ENCODE data around the gene IFI27.
A peak's percentile ranks its signal among the peaks of the same experiment; 100 is the strongest.
"Not testable (repeated sequence)": the region's sequence is repeated elsewhere in the genome, so short reads cannot be mapped to it uniquely, and the experiment has no call there.

IFI27 gene

GRCh38 chr14:94110552-94111181 is at the start of gene IFI27:
IFI27 (plus strand) TSS chr14:94110736.
- peak; percentile 87 for DNase-seq

GRCh38 chr14:94062344-94062940 is 48.1 kb upstream of the IFI27 start:
- DNase-seq, result no peak

GRCh38 chr14:94066089-94066676 is 44.4 kb upstream of the IFI27 start:
- no peak for DNase-seq

GRCh38 chr14:94072076-94072475 is 38.5 kb upstream of the IFI27 start:
- DNase-seq, result not testable (repeated sequence)

- DNase-seq, result no peak
These were observed 36.0 kb upstream of the IFI27 start for GRCh38 chr14:94074534-94074933.

GRCh38 chr14:94075008-94075407 is 35.5 kb upstream of the IFI27 start:
- DNase-seq, result no peak

- no peak for DNase-seq
These were observed 33.3 kb upstream of the IFI27 start for GRCh38 chr14:94077111-94077821.

- DNase-seq, result no peak
These were observed 32.7 kb upstream of the IFI27 start for GRCh38 chr14:94077823-94078222.

- DNase-seq, result peak; percentile 52
These were observed 30.5 kb upstream of the IFI27 start for GRCh38 chr14:94079891-94080620.

- DNase-seq, result peak; percentile 94
These were observed 29.7 kb upstream of the IFI27 start, which contains the start of the genes DDX24 and IFI27L1 for GRCh38 chr14:94080621-94081385. DDX24 (minus strand) TSS chr14:94081202; CDS start chr14:94079742, 1,460 bp downstream. IFI27L1 (plus strand) TSS chr14:94081310; CDS start chr14:94096938, 15,628 bp downstream.

GRCh38 chr14:94081386-94081820 is 29.1 kb upstream of the IFI27 start:
- no peak for DNase-seq

GRCh38 chr14:94087891-94088290 is 22.6 kb upstream of the IFI27 start:
- no peak for DNase-seq

- no peak for DNase-seq
These were observed 22.0 kb upstream of the IFI27 start for GRCh38 chr14:94088516-94088915.

- no peak for DNase-seq
These were observed 21.1 kb upstream of the IFI27 start for GRCh38 chr14:94089479-94089878.

- DNase-seq, result no peak
These were observed 17.1 kb upstream of the IFI27 start for GRCh38 chr14:94093418-94093817.

- DNase-seq, result no peak
These were observed 13.4 kb upstream of the IFI27 start for GRCh38 chr14:94097091-94097490.

- no peak for DNase-seq
These were observed 12.1 kb upstream of the IFI27 start for GRCh38 chr14:94098326-94098992.

- DNase-seq, result no peak
These were observed 11.5 kb upstream of the IFI27 start for GRCh38 chr14:94099006-94099405.

- DNase-seq, result no peak
These were observed 9.7 kb upstream of the IFI27 start for GRCh38 chr14:94100847-94101246.

- DNase-seq, result no peak
These were observed 8.8 kb upstream of the IFI27 start for GRCh38 chr14:94101748-94102147.

GRCh38 chr14:94102768-94103482 is 7.6 kb upstream of the IFI27 start:
- no peak for DNase-seq
